Left forelimb (tissue), 1 donor: ENCODE data around the gene TAOK3.
A peak's percentile ranks its signal among the peaks of the same experiment; 100 is the strongest.

ENCODE experiments used
- DNase-seq: peaks from one replicate; pipeline ENCODE4 v3.0.0-alpha.2; 2018; ENCODE audit warnings: low spot score

TAOK3 gene

DNA sequence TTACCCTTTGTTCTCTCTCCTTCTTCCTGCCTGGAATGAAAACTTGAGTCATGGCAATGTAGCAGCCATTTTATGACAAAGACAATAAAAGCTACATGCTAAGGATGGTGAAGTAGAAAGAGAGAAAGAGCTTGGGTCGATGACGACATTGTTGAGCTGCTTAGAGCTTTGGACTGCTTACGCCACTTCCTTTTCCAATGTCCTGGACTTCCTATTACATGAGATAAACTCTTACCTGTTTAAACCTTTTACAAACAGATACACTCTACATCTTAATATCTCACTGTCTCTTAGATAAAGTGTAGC is 166.6 kb downstream of the TAOK3 start:
- no peak for DNase-seq

DNA sequence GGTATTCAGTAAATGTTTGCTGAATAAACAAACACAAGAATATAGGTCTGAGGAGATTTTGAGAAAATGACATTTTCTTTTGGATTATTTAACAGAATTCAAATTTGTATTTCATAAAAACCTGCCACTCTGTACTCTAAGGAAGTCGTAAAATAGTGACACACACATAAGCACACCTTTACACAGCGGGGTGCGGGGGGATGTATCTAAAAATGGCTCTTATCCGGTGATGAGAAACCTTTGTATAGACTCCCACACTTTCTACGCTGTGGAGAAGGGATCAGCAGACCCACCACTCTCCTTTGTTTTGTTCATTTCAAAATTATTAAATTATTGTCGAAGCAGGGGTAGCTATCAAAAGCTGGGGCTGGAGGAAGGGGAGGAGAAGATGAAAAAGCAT is 178.7 kb downstream of the TAOK3 start:
- DNase-seq: no peak

DNA sequence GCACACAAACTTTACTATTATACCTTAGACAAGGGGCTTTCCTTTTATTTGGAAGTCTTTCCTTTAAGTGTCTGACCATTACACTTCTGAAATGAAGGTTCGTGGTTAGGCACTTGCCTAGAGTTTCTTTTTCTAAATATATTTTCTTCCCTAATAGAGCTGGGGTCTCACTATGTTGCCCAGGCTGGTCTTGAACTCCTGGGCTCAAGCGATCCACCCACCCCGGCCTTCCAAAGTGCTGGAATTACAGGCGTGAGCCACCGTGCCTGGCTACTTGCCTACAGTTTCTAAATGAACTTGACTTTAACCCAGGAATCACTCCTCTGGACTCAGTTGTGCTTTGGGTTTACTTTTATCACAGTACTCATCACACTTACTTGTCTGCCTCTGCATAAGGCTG is 179.2 kb downstream of the TAOK3 start:
- no peak for DNase-seq

DNA sequence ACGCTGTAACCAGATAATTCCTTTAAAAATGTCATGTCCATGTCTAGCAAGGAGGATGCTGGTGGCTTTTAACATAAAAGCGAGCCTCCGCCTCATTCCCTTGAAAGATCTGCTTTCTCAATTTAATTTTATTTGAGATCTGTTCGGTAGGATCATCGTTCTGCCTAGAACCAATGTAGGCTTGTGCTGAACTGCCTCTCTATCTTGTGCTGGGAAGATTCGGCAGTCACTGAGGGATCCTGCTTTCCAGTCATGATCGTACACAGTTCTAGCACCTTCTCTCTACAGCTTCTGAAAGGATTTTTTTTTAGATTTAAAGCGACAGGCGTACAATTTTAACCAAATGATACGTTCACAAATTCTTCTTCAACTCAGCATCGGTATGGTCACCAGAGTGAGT is 182.4 kb downstream of the TAOK3 start:
- DNase-seq: no peak

DNA sequence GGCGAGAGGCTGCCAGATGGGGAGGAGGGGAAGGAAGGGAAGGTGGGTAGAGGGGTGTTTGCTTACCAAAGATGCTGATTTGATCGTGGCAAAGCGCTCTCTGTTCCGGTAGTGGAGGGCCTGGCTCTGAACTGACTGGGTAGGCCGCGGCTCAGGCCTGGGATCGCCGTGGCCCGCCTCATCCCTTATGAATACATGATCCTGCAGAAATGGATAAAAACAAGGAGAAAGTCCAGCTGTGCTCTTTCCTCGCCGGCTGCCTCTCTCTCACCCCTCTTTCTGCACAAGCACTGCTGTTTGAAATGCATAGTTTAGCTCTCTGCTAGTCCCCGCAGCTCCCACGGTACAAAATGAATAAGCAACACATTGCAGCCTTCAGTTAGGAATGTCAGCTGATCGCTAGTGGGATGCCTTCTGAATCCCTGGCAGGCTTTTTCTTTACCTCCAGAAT is 182.9 kb downstream of the TAOK3 start:
- DNase-seq: peak; percentile 73

DNA sequence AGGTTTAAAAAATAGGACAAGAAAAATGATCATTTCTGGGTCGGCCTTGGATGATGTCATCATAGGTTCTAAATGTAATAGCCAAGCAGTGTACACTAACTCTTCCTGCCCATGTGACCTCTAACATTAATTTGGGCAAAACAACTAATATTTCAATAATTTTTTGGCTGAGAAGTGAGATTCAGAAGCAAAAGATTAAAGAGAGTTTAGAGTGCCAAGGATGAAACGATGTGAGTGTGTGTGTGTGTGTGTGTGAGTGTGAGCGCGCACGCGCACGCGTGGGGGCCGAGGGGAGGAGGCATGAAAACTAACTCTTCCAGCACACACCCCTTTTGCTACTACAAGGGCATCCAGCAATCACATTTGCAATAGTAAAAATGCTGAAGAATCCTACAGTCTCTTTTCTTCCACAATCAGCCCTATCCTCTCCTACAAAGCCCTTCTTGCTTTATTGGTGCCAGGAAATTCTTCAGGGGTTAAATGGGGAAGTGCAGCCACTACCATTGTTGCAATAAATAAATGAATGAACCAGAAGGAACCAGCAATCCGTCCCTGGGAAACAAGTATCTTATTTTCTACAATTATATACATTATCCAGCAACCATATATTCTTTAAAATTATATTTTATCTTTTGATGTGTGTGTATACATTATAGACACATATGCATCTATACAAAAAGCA is 183.9 kb downstream of the TAOK3 start:
- peak; percentile 73 for DNase-seq

DNA sequence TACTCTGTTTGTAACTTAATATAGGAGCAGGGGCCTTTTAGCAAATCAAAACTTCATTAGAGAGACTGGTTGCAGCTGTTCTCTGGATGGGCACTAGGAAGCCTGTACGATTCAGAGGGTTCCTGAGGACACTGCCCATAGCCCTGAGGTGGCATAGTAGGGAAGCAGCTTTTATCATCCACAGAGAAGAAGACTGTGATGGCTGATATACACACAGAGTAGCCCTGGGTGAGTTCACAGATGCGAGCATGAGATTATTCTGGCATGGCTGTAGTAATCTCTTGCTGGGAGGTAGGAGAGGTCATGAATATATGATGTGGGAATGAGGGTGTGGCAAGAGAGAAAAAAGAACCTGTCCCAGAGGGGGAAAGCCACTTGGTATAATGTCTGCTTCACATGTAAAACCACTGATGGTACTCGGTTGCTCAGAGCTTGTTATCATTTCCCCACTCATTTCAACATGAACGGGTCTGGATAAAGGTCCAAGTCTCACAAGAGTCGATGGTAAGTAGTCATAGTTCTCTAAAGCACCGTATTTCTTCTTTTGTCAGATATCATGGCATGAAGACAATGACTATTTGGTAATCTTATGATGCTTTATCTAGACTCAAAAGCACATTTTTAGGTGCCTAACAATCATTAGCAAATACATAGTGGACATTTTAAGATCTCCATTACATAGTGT is 184.8 kb downstream of the TAOK3 start:
- no peak for DNase-seq

DNA sequence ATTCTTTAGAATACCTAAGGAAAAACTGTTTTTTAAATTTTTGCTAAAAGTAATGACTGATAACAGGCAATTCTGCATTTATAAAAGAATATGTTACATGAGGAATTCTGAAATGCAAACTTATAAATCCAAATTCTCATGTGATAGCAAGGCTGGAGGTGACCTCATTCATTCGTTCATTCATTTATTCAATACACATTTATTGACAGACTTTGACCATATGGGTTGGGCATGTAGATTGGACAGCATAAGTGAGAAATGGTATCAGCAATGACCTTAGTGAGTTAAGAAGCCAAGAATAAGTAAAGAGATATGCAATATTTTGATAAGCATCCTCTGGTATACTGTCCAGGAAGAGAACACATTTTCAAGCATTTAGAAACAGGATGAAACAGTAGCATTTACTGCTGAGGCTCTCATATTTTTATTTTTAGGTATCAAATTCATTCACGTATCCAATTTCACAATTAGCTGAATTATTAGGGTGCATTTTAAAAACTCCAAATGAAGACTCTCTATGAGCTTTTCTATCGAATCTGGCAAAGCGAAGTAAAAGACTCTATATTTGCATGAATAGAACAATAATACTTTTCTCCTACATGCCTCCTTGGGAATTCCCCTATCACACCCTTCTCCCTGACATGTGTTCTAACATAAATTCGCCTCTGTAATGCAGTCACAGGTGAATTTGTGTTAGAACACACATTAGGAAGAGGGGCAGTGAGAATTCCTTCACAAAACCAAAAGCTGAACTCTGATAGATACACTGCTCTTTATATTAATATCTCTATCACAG is 186.9 kb downstream of the TAOK3 start:
- no peak for DNase-seq

DNA sequence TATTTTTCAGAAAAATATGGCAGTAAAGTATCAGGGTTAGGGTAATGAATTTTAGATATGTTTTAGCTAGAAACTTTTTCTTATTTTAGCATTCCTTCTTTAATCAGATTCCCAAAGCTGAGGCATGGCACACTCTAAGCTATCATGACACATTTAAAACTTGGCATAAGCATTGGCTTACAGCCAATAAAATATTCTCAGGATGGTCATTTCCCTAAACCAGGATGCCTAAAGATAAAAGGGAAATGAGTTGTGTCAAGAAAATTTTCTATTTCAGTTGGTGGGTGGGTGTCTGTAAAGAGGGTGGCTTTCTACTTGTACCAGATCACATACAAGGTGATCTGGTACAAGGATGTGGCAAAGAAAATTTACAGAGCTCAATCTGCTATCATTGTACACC is 189.0 kb downstream of the TAOK3 start:
- no peak for DNase-seq

DNA sequence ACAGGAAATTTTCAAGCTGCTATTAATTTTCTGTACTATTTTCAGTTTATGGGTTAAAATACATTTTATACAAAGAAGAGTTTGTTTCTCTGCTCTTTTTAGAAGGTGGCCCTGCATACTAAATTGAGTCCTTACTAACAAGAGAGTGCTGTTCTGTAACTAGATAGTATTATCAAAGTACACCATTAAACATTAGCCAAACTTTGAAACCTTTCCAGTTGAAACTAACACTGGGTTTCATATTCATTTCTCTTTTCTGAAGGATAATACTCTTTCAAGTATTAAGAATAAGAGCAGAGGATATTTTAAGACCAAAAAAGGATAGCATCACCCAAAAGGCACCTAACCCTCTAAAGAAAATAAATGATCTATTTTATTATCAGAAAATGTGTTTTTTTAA is 189.6 kb downstream of the TAOK3 start:
- no peak for DNase-seq

DNA sequence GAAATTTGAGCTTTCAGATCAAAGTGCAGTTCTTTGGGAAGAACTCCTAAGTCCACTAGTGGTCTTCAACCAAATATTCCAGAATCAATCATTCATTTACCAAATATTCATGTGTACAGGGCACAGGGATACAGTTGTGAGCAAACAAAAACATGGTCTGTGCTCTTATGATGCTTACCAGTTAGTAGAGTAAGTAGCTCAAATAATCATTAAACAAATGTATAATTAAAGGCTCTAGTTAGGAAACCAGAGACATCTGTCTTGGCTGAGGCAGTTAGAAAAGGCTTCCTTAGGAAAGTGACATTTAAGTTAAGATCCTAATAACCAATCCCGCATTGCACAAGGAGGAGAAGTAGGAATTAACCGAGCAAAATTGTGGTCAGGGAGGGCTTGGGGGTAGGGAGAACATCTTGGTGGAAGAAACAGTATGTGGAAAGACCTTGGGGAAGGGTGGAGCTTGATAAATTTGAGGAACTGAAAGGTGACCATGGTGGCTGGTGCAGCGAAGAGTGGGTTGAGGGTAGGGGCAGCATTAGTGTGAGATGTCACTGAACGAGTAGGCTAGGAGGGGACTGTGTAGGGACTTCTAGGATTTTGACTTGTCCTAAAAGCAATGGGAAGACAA is 196.8 kb downstream of the TAOK3 start:
- no peak for DNase-seq

DNA sequence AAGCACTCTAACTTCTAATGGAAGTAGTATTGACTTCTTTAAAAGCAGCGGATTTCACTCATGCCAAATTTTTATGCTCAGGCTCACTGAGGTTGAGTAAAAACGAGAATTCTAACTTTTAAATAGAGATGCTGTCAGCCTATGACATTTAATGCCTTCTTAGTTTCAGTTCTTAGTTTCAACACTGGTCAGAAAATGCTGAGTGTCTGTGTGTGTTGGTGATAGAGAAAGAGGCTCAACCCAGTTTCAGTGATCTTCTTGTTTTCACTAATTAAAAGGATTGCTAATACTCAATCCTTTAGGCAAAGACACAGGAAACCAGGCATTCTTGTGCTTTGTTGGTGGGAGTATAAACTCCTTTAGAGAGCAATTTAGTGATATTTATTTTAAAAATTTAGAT is 205.8 kb downstream of the TAOK3 start:
- DNase-seq: no peak

DNA sequence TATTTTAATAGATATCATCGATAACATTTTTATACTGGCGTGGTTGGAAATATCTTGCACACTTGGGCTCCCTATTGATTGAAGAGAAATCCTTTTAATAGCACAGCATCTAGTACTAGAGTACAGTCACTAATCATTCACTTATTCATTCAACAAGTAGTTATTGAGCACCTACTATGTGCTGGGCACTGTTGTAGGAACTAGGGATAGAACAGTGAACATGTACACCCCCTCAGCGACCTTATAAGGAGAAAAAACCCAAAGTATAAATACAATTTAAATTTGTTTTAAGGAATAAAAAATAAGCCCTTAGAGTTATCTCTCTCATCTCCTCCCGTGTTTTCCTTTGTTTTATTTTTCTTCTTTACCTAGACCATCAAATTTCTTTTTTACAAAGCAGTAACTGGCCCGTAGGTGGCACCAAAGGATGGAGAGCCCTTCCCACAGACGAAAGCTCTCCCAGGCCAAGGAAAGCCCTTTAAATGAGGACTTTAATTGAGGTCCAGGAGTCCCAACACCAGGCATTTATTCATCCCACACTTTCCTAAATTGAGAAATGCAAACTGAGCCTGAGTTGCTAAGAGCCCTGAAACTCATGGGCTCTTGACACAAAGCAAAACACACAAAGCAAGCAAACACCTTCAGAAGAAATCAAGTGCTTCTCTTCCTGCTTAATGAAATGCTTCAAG is 207.8 kb downstream of the TAOK3 start:
- DNase-seq: no peak

DNA sequence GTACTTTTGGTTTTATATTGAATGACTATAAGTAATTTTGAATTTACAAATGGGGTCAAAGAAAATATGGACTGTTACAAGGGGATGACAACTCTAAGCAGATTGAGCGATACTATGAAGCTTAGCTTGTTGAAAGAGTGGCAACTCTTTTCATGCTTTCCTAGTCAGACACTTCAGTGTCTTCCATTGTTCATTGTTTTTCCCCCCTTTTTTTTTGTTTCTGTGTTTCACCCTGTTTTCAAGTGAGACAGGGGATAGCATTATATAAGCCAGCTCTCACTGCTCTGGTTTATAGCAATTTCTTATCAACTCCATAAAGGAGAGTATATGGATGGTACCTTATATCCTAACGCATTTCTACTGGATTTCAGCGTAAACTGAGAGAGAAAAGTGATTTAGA is 212.2 kb downstream of the TAOK3 start:
- DNase-seq: no peak

DNA sequence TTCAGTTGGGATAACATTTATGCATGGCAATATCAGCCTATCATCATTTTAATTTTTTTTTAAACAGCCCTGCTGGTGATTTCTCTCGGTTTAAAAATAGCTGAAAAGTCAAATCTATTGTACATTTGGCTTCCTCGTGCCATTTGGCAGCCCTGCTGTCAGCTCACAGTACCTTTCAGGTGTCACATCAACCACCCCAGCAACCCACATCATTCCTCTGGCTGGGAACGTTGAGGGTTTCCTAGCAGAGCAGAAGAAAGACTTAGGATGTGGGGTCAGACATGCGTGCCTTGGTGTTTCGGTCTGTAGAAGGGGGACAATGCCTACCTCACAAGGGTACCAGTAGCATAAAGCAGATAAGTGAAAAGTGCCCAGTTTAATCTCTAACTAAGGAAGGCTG is 221.0 kb downstream of the TAOK3 start:
- DNase-seq: no peak

DNA sequence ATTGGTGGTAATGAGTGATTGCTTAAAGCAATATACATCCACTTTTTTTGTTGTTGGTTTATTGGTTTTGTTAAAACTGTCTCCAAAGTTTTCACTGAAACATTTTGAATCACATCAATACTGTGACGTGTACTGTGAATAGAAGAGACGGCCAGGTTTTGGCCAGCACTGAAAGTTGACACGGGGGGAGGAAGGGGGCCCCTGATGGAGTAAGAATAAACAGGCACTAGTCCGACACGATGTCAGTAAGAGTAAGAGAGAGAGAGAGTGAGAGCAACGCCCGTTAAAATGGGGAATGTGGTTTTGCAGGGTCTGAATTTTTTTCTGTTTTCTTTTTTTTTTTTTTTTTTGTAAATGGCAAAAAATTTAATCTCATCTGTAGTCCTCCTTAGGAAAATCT is 222.1 kb downstream of the TAOK3 start:
- no peak for DNase-seq

DNA sequence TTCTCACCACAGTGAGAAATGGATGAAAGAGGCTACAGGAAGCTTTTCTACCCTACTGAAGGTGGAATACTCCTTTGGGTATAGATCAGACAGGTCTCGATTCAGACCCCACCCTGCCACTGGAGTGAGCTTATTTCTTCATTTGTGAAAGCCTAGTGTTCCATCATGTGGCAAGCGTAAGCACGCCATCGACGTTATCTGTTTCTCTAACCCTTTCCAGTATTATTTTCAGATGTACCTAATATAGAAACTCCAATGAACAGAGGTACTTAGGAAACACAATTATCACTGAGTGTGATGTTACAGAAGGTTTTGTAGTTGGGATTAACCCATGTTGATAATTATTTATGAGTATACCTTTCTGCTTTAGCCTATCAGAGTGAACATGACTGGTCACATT is 224.4 kb downstream of the TAOK3 start:
- DNase-seq: no peak

DNA sequence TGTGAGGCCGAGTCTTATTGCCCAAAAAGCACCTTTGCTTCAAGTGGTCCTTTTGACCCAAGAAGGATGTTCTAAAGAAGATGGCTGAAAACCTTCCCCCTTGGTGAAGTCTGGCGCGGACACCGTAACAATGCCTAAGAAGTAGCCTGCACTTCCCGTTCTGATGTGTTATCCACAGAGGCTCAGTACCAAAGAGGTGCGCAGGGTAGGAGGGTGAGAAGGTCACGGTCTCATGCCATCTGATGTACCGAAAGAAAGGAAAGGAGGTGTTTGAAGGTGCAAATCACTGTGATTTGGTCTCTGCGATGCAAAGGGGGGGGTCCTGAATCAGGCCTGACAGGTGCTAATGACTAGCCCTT is 226.9 kb downstream of the TAOK3 start:
- no peak for DNase-seq

DNA sequence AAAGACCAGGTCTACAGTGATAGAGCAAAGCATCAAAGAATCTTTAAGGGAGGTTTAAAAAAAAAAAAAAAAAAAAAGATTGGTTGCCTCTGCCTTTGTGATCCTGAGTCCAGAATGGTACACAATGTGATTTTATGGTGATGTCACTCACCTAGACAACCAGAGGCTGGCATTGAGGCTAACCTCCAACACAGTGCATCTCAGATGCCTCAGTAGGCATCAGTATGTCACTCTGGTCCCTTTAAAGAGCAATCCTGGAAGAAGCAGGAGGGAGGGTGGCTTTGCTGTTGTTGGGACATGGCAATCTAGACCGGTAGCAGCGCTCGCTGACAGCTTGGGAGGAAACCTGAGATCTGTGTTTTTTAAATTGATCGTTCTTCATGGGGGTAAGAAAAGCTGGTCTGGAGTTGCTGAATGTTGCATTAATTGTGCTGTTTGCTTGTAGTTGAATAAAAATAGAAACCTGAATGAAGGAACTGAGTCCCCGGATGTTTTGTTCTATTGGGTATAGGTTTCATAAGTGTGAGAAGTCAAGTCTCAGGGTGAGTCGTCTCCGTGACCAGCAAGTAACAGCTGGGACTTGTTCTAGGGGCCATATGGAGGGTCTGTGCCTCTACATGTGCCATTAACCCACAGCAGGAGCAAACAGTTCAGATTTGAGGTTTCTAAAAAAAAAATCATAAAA is 227.5 kb downstream of the TAOK3 start:
- DNase-seq: no peak

DNA sequence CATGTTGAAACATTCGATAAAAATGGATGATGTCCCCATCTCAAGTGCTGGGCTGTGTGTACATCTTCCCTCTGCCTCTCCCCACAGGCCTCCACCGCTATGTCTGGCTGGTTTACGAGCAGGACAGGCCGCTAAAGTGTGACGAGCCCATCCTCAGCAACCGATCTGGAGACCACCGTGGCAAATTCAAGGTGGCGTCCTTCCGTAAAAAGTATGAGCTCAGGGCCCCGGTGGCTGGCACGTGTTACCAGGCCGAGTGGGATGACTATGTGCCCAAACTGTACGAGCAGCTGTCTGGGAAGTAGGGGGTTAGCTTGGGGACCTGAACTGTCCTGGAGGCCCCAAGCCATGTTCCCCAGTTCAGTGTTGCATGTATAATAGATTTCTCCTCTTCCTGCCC is 228.2 kb downstream of the TAOK3 start:
- no peak for DNase-seq

DNA sequence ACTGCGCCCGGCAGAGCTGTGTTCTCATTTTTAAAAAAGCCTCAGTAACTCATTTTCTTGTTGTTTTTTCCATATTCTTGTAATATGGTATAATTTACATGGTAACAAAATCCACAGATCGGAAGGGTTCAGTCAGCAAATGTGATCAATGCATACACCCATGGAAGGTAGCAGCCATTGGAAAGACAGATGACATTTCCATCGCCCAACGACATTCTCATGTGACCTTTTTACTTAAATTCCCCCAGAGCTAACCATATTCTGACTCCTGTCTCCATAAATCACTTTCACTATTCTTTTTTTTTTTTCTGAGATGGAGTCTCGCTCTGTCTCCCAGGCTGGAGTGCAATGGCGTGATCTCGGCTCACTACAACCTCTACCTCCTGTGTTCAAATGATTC is 231.9 kb downstream of the TAOK3 start:
- DNase-seq: no peak

DNA sequence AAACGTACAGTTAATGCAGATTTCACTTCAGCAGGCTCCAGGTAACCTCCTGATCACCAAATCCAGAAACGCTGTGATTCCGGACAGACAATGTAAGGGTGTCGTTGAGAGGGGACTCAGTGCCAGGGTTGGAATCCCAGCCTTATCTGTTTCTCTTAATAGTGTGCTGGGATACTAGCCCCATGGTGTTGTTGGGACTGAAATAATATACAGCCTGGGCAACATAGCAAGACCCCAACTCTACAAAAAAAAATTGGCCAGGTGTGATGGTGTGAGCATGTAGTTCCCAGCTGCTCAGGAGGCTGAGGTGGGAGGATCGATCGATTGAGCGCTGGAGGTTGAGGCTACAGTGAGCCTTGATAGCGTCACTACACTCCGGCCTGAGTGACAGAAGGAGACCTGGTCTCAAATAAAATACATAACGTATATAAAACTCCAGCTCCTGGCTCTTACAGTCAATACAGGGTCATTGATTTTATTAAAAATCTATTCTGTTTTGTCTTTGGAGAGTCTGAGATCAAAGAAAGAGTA is 235.5 kb downstream of the TAOK3 start:
- DNase-seq: no peak
